ENCODE results near the gene HIVEP3. TPM values are rescaled to one million over a fixed set of nuclear protein-coding genes. Genes with fewer than 3 reads are reported as not detected.

Gene HIVEP3
- total RNA-seq, 1 donor from 2014 or later, result 5.8 TPM

DNA sequence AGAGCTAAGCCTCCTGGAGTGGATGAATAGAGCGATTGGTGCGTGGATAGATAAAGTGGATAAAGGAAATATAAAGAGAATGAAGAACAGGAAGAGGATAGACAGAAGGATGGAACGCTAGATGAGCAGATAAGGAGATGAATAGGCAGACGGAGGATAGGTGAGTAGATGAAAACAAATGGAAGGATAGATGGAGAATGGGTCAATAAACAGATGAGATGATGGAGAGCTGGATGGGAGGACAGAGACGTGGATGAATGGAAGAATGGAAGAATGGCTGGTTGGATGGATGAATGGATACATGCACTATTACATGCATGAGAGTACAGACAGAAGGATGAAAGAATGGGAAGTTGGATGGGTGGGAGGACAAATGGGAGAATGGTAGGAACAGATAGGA lies 399.1 kb downstream of the HIVEP3 start:
- no peak overlapping the region for H3K4me3 ChIP-seq (ENCODE audit: low read depth, low read length)
- no peaks in the 10 kb centered on the region for H3K27me3 ChIP-seq (ENCODE audit: control insufficient read depth, insufficient read depth, low read length)
- no peak for DNase-seq (ENCODE audit: low read depth)
- H3K36me3 ChIP-seq (ENCODE audit: control insufficient read depth, insufficient read depth, low read length), result no peaks in the 10 kb centered on the region
- TF ChIP-seq CTCF (IDR thresholded peaks at IDR 0.05; ENCODE audit: insufficient read depth, low read length, poor library complexity, severe bottlenecking), result no peak

GRCh38 chr1:41518471-41518870 lies 400.3 kb downstream of the HIVEP3 start:
- TF ChIP-seq CTCF (IDR thresholded peaks at IDR 0.05; ENCODE audit: insufficient read depth, low read length, poor library complexity, severe bottlenecking), result no peak
- DNase-seq (ENCODE audit: low read depth), result no peak
- Histone ChIP-seq H3K36me3 (ENCODE audit: control insufficient read depth, insufficient read depth, low read length) (no peaks in the 10 kb centered on the region), H3K4me3 (ENCODE audit: low read depth, low read length) (no peak overlapping the region), H3K27me3 (ENCODE audit: control insufficient read depth, insufficient read depth, low read length) (no peaks in the 10 kb centered on the region)

GRCh38 chr1:41517062-41517438 lies 401.7 kb downstream of the HIVEP3 start:
- DNase-seq (ENCODE audit: low read depth), result no peak
- no peak for TF ChIP-seq CTCF (IDR thresholded peaks at IDR 0.05; ENCODE audit: insufficient read depth, low read length, poor library complexity, severe bottlenecking)
- no peak overlapping the region for H3K4me3 ChIP-seq (ENCODE audit: low read depth, low read length)

GRCh38 chr1:41516168-41517061 lies 402.3 kb downstream of the HIVEP3 start:
- Histone ChIP-seq H3K27me3 (ENCODE audit: control insufficient read depth, insufficient read depth, low read length) (no peaks in the 10 kb centered on the region), H3K36me3 (ENCODE audit: control insufficient read depth, insufficient read depth, low read length) (peaks cover 2% of the 10 kb centered on the region), H3K4me3 (ENCODE audit: low read depth, low read length) (no peak overlapping the region)
- TF ChIP-seq CTCF (IDR thresholded peaks at IDR 0.05; ENCODE audit: insufficient read depth, low read length, poor library complexity, severe bottlenecking), result peak; percentile 73
- DNase-seq (ENCODE audit: low read depth), result no peak

More at GRCh38 chr1:41517062-41517438, 401.7 kb downstream of the HIVEP3 start:
- no peaks in the 10 kb centered on the region for H3K27me3 ChIP-seq (ENCODE audit: control insufficient read depth, insufficient read depth, low read length)
- peaks cover 1% of the 10 kb centered on the region for H3K36me3 ChIP-seq (ENCODE audit: control insufficient read depth, insufficient read depth, low read length)

DNA sequence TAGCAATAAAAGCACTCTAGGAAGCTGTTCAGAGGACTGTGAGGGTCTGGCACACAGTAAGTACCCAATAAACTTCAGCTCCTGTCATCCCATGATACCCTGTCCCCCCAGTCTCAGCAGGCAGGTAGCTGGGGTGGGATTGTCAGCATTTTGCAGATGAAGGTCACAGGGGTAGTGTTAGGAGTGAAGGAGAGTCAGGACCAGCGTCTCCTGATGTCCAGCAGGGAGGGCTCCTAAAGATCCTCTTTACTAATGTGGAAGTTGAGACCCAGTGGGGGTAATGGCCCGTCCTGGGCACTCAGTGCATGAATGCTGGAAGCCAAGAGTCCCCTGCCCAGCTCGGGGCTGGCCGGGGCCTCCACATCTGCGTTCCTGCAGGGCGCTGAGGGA lies 402.9 kb downstream of the HIVEP3 start:
- no peak overlapping the region for H3K4me3 ChIP-seq (ENCODE audit: low read depth, low read length)

More for the DNA sequence above, 402.9 kb downstream of the HIVEP3 start:
- TF ChIP-seq CTCF (IDR thresholded peaks at IDR 0.05; ENCODE audit: insufficient read depth, low read length, poor library complexity, severe bottlenecking), result no peak
- DNase-seq (ENCODE audit: low read depth), result no peak
- Histone ChIP-seq H3K27me3 (ENCODE audit: control insufficient read depth, insufficient read depth, low read length) (no peaks in the 10 kb centered on the region), H3K36me3 (ENCODE audit: control insufficient read depth, insufficient read depth, low read length) (peaks cover 2% of the 10 kb centered on the region)
